GM18867 (cell line): Measurements from ENCODE around the gene TEKT4.
"Not testable (repeated sequence)": the region's sequence is repeated elsewhere in the genome, so short reads cannot be mapped to it uniquely, and the experiment has no call there.

Experiments
- ATAC-seq: cut with Tn5 transposase; IDR thresholded peaks from one replicate; pipeline ENCODE4 v1.9.1; 2021; ENCODE audit warnings: mild to moderate bottlenecking, moderate library complexity; ENCODE audit not compliant: unreplicated experiment

TEKT4 gene

GRCh38 chr2:94875820-94876522 lies 4.7 kb downstream of the TEKT4 start:
- no peak for ATAC-seq

- ATAC-seq = no peak
Observed at GRCh38 chr2:94876523-94876863, 5.3 kb downstream of the TEKT4 start.

DNA sequence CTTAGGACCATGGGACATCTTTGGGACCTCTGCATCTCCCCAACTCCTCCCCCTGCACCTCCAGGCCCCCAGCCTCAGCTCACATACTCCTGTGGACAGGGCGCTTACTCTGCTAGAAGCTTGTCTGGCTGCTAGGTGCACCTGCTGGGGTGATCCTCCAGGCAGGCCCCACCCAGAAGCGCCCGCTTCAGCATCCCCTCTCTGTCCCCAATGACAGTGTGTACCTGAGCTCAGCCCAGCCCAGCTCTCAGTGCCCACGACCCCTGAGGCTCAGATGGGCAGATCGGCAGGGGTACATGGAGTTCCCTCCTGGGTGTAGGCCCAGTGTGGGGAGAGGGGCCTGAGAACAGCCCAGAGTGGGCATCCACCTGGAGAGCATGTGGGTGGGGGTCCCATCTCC lies 5.9 kb downstream of the TEKT4 start:
- no peak for ATAC-seq

DNA sequence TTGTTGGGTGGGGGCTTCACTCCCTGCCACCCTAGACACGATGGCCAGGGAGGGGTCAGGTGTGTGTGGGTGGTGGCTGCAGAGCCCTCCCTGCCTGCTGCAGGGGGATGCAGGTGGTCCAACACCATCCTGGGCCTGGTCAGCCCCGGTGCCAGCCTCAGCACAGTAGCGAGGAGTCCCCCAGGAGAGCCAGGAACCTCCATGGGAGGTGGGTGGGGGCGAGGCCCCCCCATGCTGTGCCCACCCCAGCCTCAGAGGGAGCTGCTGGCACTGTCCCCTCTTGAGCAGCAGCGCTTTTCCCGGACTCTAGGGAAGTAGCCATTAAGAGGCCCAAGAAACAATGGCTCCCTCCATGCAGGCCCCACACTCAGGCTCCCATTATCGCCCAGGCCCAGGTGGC lies 7.3 kb downstream of the TEKT4 start:
- ATAC-seq = not testable (repeated sequence)

- ATAC-seq = no peak
Observed at GRCh38 chr2:94879314-94879981, 8.2 kb downstream of the TEKT4 start.

- no peak for ATAC-seq
Observed at GRCh38 chr2:94879982-94880377, 8.8 kb downstream of the TEKT4 start.

- no peak for ATAC-seq
Observed at GRCh38 chr2:94880507-94880906, 9.3 kb downstream of the TEKT4 start.

DNA sequence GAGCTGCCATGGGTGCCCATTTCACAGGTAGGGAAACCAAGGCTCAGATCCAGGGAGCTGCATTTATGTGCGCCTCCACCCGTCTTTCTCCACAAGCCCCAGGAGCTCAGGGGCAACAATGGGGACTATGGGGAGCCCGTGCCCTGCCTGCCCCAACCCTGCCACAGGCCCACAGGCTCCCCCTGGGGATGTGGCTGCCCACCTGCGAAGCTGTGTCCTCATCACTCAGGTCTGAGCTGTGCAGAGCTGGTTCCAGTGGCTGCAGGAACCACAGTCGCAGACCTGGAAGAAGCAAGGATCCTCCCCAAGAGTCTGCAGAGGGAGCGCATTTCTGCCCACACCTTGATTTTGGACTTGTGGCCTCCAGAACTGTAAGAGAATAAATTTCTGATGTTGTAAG lies 9.8 kb downstream of the TEKT4 start:
- ATAC-seq = no peak

- no peak for ATAC-seq
Observed at GRCh38 chr2:94890234-94890633, 19.0 kb downstream of the TEKT4 start.

DNA sequence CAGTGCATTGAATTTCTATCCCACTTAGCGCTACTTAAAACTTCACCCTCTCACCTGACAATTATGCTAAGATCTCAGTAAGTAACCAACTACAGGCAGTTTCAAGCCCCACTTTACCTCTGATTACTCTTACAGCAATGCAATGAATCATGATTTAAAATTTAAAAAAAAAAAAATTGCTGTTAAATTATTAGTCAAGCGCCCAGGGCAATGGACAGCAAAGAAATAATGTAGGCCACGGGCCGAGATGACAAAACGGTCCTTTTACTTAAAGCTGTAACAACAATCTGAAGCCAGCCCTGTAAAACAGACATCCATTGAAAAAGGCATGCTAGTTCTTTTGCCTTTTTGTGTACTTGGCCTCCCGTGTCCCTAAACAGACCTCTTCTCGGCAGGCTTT lies 24.0 kb downstream of the TEKT4 start:
- not testable (repeated sequence) for ATAC-seq

DNA sequence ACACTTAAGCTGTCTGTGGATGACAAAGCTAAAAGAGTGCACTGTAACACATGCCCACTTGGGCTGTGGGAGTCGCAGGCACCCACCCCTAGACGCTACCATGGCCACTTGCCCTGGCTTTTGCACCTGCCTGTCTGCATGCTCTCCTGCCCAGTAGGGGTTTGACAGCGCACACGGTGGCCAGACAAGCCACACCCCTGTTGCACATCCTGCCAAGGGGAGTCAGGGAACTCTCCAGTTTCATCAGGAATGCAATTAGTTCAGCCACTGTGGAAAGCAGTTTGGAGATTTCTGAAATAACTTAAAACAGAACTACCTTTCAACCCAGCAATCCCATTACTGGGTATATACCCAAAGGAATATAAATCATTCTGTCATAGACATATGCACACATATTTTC lies 35.7 kb downstream of the TEKT4 start:
- ATAC-seq = not testable (repeated sequence)

GRCh38 chr2:94923196-94923595 lies 52.0 kb downstream of the TEKT4 start:
- ATAC-seq = no peak

DNA sequence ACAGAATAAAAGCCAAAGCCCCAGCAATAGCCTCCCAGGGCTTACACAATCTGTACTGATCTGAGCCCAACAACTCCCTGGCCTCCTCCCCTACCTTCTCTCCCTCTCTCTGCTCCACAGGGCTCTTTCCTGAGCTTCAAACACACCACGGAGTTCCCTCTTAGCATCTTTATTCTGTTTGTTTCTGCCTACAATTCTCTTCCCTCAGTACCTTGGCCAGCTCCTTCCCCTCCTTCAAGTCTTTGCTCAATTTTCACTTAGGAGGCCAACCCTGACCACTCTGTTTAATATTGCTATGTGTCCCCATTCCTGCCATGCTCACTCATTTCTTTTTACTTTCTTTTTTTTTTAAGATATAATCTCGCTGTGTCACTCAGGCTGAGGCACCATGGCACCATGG lies 53.8 kb downstream of the TEKT4 start:
- ATAC-seq = not testable (repeated sequence)
